ENCODE data around the gene GAB4. TPM values are rescaled to one million over a fixed set of nuclear protein-coding genes. Genes with fewer than 3 reads are reported as not detected.

Gene GAB4
- total and polyA plus RNA-seq, 2 experiments from 2014 or later = not detected

DNA sequence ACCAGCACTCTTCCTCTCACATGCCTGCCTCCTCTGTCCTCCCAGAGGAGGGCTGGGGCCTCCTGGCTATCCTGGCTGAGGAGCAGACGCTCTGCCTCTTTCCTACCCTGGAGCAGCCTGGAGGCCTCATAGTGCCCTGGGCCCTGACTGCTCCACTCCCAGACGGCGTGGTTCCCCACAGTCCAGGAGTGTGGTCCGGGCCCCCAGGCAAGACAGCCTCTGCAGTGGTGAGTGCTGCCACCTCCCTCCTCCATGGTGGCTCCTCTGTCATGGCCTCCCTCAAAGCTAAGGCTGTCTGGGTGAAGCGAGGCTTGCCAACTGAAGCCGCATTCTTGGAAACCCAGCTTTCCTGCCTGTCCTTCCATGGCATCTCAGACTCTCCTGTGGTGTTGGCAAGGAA is 19.8 kb downstream of the GAB4 start:
- no peaks in the 10 kb centered on the region for H3K36me3 ChIP-seq
- H3K9me3 ChIP-seq (ENCODE audit: low read depth) = peaks cover 3% of the 10 kb centered on the region
- TF ChIP-seq, protein P1, sequence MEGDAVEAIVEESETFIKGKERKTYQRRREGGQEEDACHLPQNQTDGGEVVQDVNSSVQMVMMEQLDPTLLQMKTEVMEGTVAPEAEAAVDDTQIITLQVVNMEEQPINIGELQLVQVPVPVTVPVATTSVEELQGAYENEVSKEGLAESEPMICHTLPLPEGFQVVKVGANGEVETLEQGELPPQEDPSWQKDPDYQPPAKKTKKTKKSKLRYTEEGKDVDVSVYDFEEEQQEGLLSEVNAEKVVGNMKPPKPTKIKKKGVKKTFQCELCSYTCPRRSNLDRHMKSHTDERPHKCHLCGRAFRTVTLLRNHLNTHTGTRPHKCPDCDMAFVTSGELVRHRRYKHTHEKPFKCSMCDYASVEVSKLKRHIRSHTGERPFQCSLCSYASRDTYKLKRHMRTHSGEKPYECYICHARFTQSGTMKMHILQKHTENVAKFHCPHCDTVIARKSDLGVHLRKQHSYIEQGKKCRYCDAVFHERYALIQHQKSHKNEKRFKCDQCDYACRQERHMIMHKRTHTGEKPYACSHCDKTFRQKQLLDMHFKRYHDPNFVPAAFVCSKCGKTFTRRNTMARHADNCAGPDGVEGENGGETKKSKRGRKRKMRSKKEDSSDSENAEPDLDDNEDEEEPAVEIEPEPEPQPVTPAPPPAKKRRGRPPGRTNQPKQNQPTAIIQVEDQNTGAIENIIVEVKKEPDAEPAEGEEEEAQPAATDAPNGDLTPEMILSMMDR (IDR thresholded peaks at IDR 0.05; ENCODE audit: low read depth, low read length) = no peak
- no peaks in the 10 kb centered on the region for H3K4me1 ChIP-seq (ENCODE audit: low read depth)
- no peak for DNase-seq (ENCODE audit: low read depth in 1 of 2, low spot score in 1 of 2)
- no peak overlapping the region for H3K27ac ChIP-seq
- no peaks in the 10 kb centered on the region for H3K27me3 ChIP-seq
- H3K4me3 ChIP-seq = no peak overlapping the region

DNA sequence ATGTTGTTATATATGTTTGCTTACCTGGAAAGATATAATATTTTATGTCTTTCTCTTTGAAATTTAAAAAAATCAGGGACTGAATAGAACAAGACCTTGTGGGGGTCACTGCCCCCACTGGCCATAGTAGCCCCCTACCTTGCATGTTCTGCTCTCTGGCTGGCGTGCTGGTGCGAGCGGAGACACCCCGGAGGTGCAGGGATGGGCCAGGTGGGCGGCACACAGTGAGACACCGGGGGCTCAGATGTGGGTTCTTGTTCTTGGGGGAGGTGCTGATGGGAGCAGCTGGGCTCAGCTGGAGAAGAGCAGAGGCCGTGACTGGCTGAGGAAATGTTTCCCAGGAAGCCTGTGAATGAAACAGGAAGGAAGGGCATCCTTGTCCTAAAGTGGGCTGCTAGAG is 20.2 kb downstream of the GAB4 start:
- TF ChIP-seq, protein P1 (IDR thresholded peaks at IDR 0.05; ENCODE audit: low read depth, low read length) = no peak
- H3K4me1 ChIP-seq (ENCODE audit: low read depth) = no peaks in the 10 kb centered on the region
- H3K27ac ChIP-seq = no peak overlapping the region
- H3K36me3 ChIP-seq = no peaks in the 10 kb centered on the region
- peaks cover 3% of the 10 kb centered on the region for H3K9me3 ChIP-seq (ENCODE audit: low read depth)
- H3K27me3 ChIP-seq = no peaks in the 10 kb centered on the region
- no peak overlapping the region for H3K4me3 ChIP-seq
- DNase-seq (ENCODE audit: low read depth in 1 of 2, low spot score in 1 of 2) = no peak

DNA sequence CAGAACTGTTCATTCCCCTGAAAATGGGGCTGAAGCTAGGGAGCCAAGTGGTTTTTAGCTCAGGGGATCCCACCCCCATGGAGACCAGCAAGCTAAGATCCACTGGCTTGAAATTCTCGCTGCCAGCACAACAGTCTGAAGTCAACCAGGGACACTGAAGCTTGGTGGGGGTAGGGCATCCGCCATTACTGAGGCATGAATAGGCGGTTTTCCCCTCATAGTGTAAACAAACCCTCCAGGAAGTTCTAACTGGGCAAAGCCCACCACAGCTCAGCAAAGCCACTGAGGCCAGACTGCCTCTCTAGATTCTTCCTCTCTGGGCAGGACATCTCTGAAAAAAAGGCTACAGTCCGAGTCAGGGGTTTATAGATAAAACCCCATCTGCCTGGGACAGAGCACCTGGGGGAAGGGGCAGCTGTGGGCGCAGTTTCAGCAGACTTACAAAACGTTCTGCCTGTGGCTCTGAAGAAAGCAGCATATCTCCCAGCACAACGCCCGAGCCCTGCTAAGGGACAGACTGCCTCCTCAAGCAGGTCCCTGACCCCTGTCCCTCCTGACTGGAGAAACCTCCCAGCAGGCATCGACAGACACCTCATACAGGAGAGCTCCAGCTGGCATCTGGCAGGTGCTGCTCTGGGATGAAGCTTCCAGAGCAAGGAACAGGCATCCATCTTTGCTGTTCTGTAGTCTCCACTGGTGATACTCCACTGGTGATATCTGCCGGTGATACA is 32.7 kb downstream of the GAB4 start:
- H3K4me3 ChIP-seq = no peak overlapping the region
- no peaks in the 10 kb centered on the region for H3K4me1 ChIP-seq (ENCODE audit: low read depth)
- no peak overlapping the region for H3K27ac ChIP-seq
- no peak for DNase-seq (ENCODE audit: low read depth in 1 of 2, low spot score in 1 of 2)
- no peaks in the 10 kb centered on the region for H3K36me3 ChIP-seq
- TF ChIP-seq, protein P1 (IDR thresholded peaks at IDR 0.05; ENCODE audit: low read depth, low read length) = no peak
- no peaks in the 10 kb centered on the region for H3K9me3 ChIP-seq (ENCODE audit: low read depth)
- no peaks in the 10 kb centered on the region for H3K27me3 ChIP-seq

DNA sequence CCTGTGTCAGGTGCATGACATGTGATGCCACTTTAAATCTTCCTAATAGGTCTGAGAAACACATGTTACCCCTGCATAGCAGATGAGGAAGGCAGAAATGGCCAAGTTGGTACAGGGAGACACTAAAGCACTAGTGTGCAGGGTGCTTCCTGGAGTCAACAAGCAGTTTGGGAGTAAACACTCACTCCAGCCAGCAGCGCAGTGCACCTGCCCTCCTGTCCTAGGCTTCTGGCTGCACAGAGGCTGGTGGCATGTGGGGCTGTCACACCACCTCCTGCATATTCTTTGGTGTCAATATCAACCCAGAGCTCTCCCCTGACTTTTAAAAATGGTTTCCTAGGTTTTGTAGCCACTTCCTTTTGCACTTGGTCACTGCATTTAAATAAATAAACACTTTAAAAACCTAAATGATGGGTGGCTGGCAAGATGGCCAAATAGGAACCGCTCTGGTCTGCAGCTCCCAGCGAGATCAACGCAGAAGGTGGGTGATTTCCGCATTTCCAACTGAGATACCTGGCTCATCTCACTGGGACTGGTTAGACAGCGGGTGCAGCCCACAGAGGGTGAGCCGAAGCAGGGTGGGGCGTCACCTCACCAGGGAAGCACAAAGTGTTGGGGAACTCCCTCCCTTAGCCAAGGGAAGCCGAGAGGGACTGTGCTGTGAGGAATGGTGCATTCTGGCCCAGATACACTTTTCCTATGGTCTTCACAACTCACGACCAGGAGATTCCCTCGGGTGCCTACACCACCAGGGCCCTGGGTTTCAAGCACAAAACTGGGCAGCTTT is 33.5 kb downstream of the GAB4 start:
- no peaks in the 10 kb centered on the region for H3K36me3 ChIP-seq
- H3K4me3 ChIP-seq = no peak overlapping the region
- H3K27ac ChIP-seq = no peak overlapping the region
- H3K4me1 ChIP-seq (ENCODE audit: low read depth) = no peaks in the 10 kb centered on the region
- no peak for DNase-seq (ENCODE audit: low read depth in 1 of 2, low spot score in 1 of 2)
- H3K27me3 ChIP-seq = no peaks in the 10 kb centered on the region
- TF ChIP-seq, protein P1 (IDR thresholded peaks at IDR 0.05; ENCODE audit: low read depth, low read length) = no peak
- no peaks in the 10 kb centered on the region for H3K9me3 ChIP-seq (ENCODE audit: low read depth)

DNA sequence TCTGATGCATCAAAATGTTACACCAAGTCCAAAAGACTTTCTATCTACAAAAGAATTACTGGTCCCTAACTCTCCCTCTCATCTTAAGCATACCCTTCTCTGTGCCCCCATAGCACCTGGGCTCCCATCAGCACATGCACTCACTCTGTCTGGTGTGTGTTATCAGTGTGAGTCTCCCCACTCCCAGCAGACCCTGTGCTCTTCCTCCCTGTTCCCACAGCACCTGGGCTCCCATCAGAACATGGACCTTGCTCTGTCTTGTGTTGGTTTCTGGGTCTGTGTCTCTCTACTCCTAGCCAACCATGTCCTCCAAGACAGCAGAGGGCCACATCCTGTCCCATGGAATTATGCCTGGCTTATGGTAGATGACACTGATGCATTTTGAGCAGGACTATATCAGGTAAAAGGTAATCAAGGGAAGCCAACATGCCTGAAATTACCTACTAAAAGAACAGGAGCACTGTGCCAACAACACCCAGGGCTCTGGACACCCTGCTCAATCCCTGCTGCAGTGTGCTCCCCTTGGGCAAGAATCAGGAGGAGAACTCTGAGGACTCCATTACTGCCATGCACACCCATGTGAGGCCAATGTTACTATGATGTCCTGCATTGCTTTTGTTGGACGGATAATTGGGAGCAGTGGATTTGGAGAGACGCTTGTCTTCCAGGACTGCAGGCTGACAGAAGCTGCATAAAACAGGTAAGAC is 34.3 kb downstream of the GAB4 start:
- TF ChIP-seq, protein P1 (IDR thresholded peaks at IDR 0.05; ENCODE audit: low read depth, low read length) = no peak
- no peaks in the 10 kb centered on the region for H3K9me3 ChIP-seq (ENCODE audit: low read depth)
- no peaks in the 10 kb centered on the region for H3K36me3 ChIP-seq
- H3K27me3 ChIP-seq = no peaks in the 10 kb centered on the region
- no peak overlapping the region for H3K27ac ChIP-seq
- no peak for DNase-seq (ENCODE audit: low read depth in 1 of 2, low spot score in 1 of 2)
- H3K4me1 ChIP-seq (ENCODE audit: low read depth) = no peaks in the 10 kb centered on the region
- H3K4me3 ChIP-seq = no peak overlapping the region

All from cardiac muscle cell (in vitro differentiated cells and primary cell).